Osteoblast (primary cell): ENCODE measurements around the gene LITAF. TPM values are rescaled to one million over a fixed set of nuclear protein-coding genes. Genes with fewer than 3 reads are reported as not detected.

ENCODE experiments used
- DNase-seq: peaks from one replicate; pipeline ENCODE4 v3.0.0; 2011; ENCODE audit warnings: low spot score, mixed read lengths; ENCODE audit not compliant: insufficient read length; ENCODE audit errors: missing footprints
- H2AFZ ChIP-seq: 2 replicates; pipeline ENCODE4 v1.6.0; 2011; ENCODE audit warnings: mild to moderate bottlenecking, low read length
- H3K27ac ChIP-seq: 2 replicates; pipeline ENCODE4 v1.5.1; 2011; ENCODE audit warnings: mild to moderate bottlenecking, low read depth, low read length, moderate library complexity
- H3K27me3 ChIP-seq: 2 replicates; pipeline ENCODE4 v1.6.0; 2012; ENCODE audit warnings: mild to moderate bottlenecking, control low read depth, inconsistent platforms, low read length, moderate library complexity; ENCODE audit not compliant: insufficient read depth
- H3K36me3 ChIP-seq: 2 replicates; pipeline ENCODE4 v1.5.1; 2011; ENCODE audit warnings: mild to moderate bottlenecking, low read length, control low read depth, moderate library complexity; ENCODE audit not compliant: insufficient read depth
- H3K4me1 ChIP-seq: 2 replicates; pipeline ENCODE4 v1.5.1; 2011; ENCODE audit warnings: mild to moderate bottlenecking, low read length, control low read depth, moderate library complexity; ENCODE audit not compliant: insufficient read depth
- H3K4me2 ChIP-seq: 2 replicates; pipeline ENCODE4 v1.6.0; 2011; ENCODE audit warnings: mild to moderate bottlenecking, low read length; ENCODE audit not compliant: insufficient read depth
- H3K4me3 ChIP-seq: fragments of 200-600 bp; sonication (generic); 3 replicates; pipeline ENCODE4 v1.5.1; 2012; ENCODE audit warnings: mild to moderate bottlenecking, low read length, inconsistent platforms; ENCODE audit not compliant: insufficient read depth
- H3K79me2 ChIP-seq: 2 replicates; pipeline ENCODE4 v1.6.0; 2012; ENCODE audit warnings: mild to moderate bottlenecking, low read length, control low read depth, inconsistent platforms; ENCODE audit not compliant: insufficient read depth
- H3K9me3 ChIP-seq: 2 replicates; pipeline ENCODE4 v1.5.1; 2011; ENCODE audit warnings: low read depth, low read length, control low read depth
- H4K20me1 ChIP-seq: 2 replicates; pipeline ENCODE4 v1.6.0; 2012; ENCODE audit warnings: mild to moderate bottlenecking, low read length, control low read depth; ENCODE audit not compliant: insufficient read depth
- CTCF ChIP-seq: IDR thresholded peaks from 2 replicates; pipeline ENCODE4 v1.5.1; 2011; ENCODE audit warnings: mild to moderate bottlenecking, low read depth, low read length, moderate library complexity; ENCODE audit errors: extremely low read depth
- total RNA-seq: library from RNA; depleted of rRNA; stranded (reverse); fragments of >200 nt; gene quantifications from 2 replicates; pipeline ENCODE4 v1.2.3, GENCODE V29; 2012

LITAF gene
- total RNA-seq, 1 donor, result 33.3 TPM

GRCh38 chr16:11610121-11610505, 23.4 kb upstream of the LITAF start:
- Histone ChIP-seq H3K4me3 (no peak overlapping the region), H2AFZ (no peak overlapping the region), H3K79me2 (no peaks in the 10 kb centered on the region), H3K36me3 (no peaks in the 10 kb centered on the region), H3K4me2 (no peak overlapping the region), H3K27me3 (peaks cover 3% of the 10 kb centered on the region), H3K9me3 (no peaks in the 10 kb centered on the region), H4K20me1 (no peaks in the 10 kb centered on the region), H3K4me1 (no peaks in the 10 kb centered on the region), H3K27ac (no peak overlapping the region)
- TF ChIP-seq CTCF, result no peak
- DNase-seq, result no peak

- TF ChIP-seq CTCF, result no peak
- H3K9me3 ChIP-seq, result no peaks in the 10 kb centered on the region
- no peak overlapping the region for H3K4me3 ChIP-seq
- no peak for DNase-seq
- no peaks in the 10 kb centered on the region for H4K20me1 ChIP-seq
- H3K4me1 ChIP-seq, result no peaks in the 10 kb centered on the region
- no peaks in the 10 kb centered on the region for H3K79me2 ChIP-seq
- H3K27ac ChIP-seq, result no peak overlapping the region
- H3K27me3 ChIP-seq, result peaks cover 3% of the 10 kb centered on the region
- no peak overlapping the region for H3K4me2 ChIP-seq
- H3K36me3 ChIP-seq, result no peaks in the 10 kb centered on the region
- no peak overlapping the region for H2AFZ ChIP-seq
Observed at GRCh38 chr16:11609474-11610120, 22.9 kb upstream of the LITAF start.

- Histone ChIP-seq H3K4me3 (no peak overlapping the region), H3K27ac (no peak overlapping the region), H3K4me2 (no peak overlapping the region), H2AFZ (no peak overlapping the region), H3K36me3 (no peaks in the 10 kb centered on the region), H4K20me1 (no peaks in the 10 kb centered on the region), H3K4me1 (no peaks in the 10 kb centered on the region), H3K9me3 (no peaks in the 10 kb centered on the region), H3K79me2 (no peaks in the 10 kb centered on the region), H3K27me3 (peaks cover 3% of the 10 kb centered on the region)
- DNase-seq, result no peak
- TF ChIP-seq CTCF, result no peak
Observed at GRCh38 chr16:11605891-11606290, 19.2 kb upstream of the LITAF start.

GRCh38 chr16:11605564-11605886, 18.8 kb upstream of the LITAF start:
- Histone ChIP-seq H3K36me3 (no peaks in the 10 kb centered on the region), H2AFZ (no peak overlapping the region), H3K9me3 (no peaks in the 10 kb centered on the region), H4K20me1 (no peaks in the 10 kb centered on the region), H3K27ac (no peak overlapping the region), H3K4me2 (no peak overlapping the region), H3K4me1 (no peaks in the 10 kb centered on the region), H3K79me2 (no peaks in the 10 kb centered on the region), H3K27me3 (peaks cover 3% of the 10 kb centered on the region), H3K4me3 (no peak overlapping the region)
- TF ChIP-seq CTCF, result no peak
- DNase-seq, result no peak
